ENCODE measurements around the gene TRIM3. TPM values are rescaled to one million over a fixed set of nuclear protein-coding genes. Genes with fewer than 3 reads are reported as not detected.

The TRIM3 gene
- total and polyA plus RNA-seq, 2 of the 8 experiments (the other 6 are each of a cell fraction or from before 2014, with no cell fraction given) = 10.7 to 14.3 TPM

DNA sequence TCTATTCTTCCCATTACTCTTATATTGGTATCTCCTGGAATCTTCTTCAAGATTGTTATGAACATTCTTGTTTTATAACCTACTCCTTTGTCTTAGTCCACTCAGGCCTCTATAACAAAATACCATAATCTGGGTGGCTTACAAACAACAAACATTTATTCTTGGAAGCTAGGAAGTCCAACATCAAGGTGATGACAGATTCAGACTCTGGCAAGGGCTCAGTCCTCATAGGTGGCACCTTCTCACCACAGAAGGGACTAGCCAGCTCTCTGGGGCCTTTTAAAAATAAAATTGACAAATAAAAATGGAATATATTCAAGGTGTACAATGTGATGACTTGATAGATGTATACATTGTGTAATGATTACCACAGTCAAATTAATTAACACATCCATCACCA is 43.1 kb upstream of the TRIM3 start:
- FAIRE-seq = no peak
- H3K4me2 ChIP-seq (ENCODE audit: insufficient read depth in 1 of 2, low read depth in 2 of 2, low read length in 2 of 2) = no peak overlapping the region
- TF ChIP-seq CHD1 (IDR thresholded peaks at IDR 0.05; ENCODE audit: low read depth, low read length) (no peak), SP2 (IDR thresholded peaks at IDR 0.05; ENCODE audit: low read length) (no peak), EZH2 (IDR thresholded peaks at IDR 0.05; ENCODE audit: low read depth, low read length, severe bottlenecking) (no peak), GTF2F1 (IDR thresholded peaks at IDR 0.05; ENCODE audit: borderline replicate concordance, low read depth, low read length) (no peak), CREB1 (IDR thresholded peaks at IDR 0.05) (no peak), TBP (IDR thresholded peaks at IDR 0.05; ENCODE audit: low read depth, low read length) (no peak), RAD21 (IDR thresholded peaks at IDR 0.05 in 1 of 2, conservative IDR thresholded peaks at IDR 0.05 in 1 of 2; ENCODE audit: low read depth in 2 of 2, low read length in 2 of 2) (no peak), SP1 (IDR thresholded peaks at IDR 0.05; ENCODE audit: low read depth, low read length) (no peak), TAF7 (optimal IDR thresholded peaks at IDR 0.05; ENCODE audit: borderline replicate concordance, low read depth, low read length) (no peak), ASH2L (IDR thresholded peaks at IDR 0.05; ENCODE audit: low read length) (no peak), CHD2 (IDR thresholded peaks at IDR 0.05; ENCODE audit: low read length) (no peak), RXRA (IDR thresholded peaks at IDR 0.05; ENCODE audit: insufficient read depth, low read depth, low read length) (no peak)

More for the DNA sequence above, 43.1 kb upstream of the TRIM3 start:
- Histone ChIP-seq H4K8ac (ENCODE audit: extremely low read depth, insufficient read depth, low read length) (no peak overlapping the region), H3K56ac (replicated peaks; ENCODE audit: insufficient read length, low read depth, low read length) (no peak overlapping the region), H3K79me1 (ENCODE audit: low read depth, low read length) (no peaks in the 10 kb centered on the region), H2BK120ac (replicated peaks; ENCODE audit: low read depth, low read length) (no peak overlapping the region), H3K36me3 (ENCODE audit: control insufficient read depth in 2 of 4, insufficient read depth in 4 of 4, low read length in 3 of 4) (peaks cover 0 to 10% (median 2%) of the 10 kb centered on the region in 4 experiments; a peak in 4 of 8 replicates), H3K9ac (replicated peaks in 1 of 4; ENCODE audit: extremely low read depth in 1 of 4, low read depth in 3 of 4, low read length in 3 of 4) (no peak overlapping the region), H3K79me2 (ENCODE audit: control insufficient read depth in 1 of 2, insufficient read depth in 2 of 2, low read length in 2 of 2) (no peaks in the 10 kb centered on the region), H2BK20ac (ENCODE audit: low read length) (no peak overlapping the region), H2AFZ (ENCODE audit: low read length) (no peak overlapping the region), H2BK12ac (ENCODE audit: low read depth, low read length) (no peak overlapping the region), H4K5ac (ENCODE audit: insufficient read length, low read depth, low read length) (no peak overlapping the region), H2BK15ac (ENCODE audit: low read length) (no peak overlapping the region), H3K27ac (ENCODE audit: low read depth, low read length) (no peak overlapping the region), H4K20me1 (replicated peaks in 1 of 2; ENCODE audit: control insufficient read depth in 1 of 2, insufficient read depth in 2 of 2, low read length in 2 of 2) (peaks cover 0 to 4% of the 10 kb centered on the region in 2 experiments), H2BK5ac (ENCODE audit: low read depth, low read length) (no peak overlapping the region), H3K14ac (ENCODE audit: insufficient read length) (no peak overlapping the region), H3K9me3 (ENCODE audit: insufficient read depth in 2 of 2, low read depth in 1 of 2, low read length in 1 of 2) (no peaks in the 10 kb centered on the region), H3K23ac (ENCODE audit: insufficient read length) (no peak overlapping the region), H2AK5ac (ENCODE audit: low read depth, low read length) (no peak overlapping the region), H3K23me2 (ENCODE audit: low read depth, low read length) (no peaks in the 10 kb centered on the region; the same call in 1 of the 2 replicates), H3K4me1 (replicated peaks in 1 of 4; ENCODE audit: control insufficient read depth in 3 of 4, insufficient read depth in 4 of 4, low read length in 3 of 4) (no peaks in the 10 kb centered on the region), H3K27me3 (replicated peaks in 1 of 4; ENCODE audit: control insufficient read depth in 3 of 4, extremely low read depth in 1 of 4, insufficient read depth in 3 of 4, low read length in 3 of 4) (no peaks in the 10 kb centered on the region; a peak in 1 of 7 replicates), H3K4me3 (ENCODE audit: extremely low read depth in 1 of 4, insufficient read depth in 2 of 4, low read depth in 3 of 4, low read length in 4 of 4) (no peak overlapping the region), H4K91ac (replicated peaks; ENCODE audit: insufficient read length, low read length) (no peak overlapping the region), H3K18ac (ENCODE audit: extremely low read depth, low read length) (no peak overlapping the region), H3K4ac (replicated peaks; ENCODE audit: insufficient read length, low read depth, low read length) (no peak overlapping the region)
- no peak for DNase-seq (ENCODE audit: low read depth in 1 of 2, low spot score in 2 of 2)
- ChIA-PET CTCF (ENCODE audit: partially characterized antibody) (interaction anchor here (0.9 kb wide), 2 partner anchors 11 to 42 kb away, joined by 3 to 4 read pairs; no protein-coding TSS in a partner anchor), POLR2A (ENCODE audit: partially characterized antibody) (interaction anchor here (0.6 to 1.0 kb wide), 2 partner anchors 12 to 59 kb away, joined by 3 to 4 read pairs; no protein-coding TSS in a partner anchor)

Data from H1 (cell line).